ENCODE data around the gene MFN1.

Gene MFN1

DNA sequence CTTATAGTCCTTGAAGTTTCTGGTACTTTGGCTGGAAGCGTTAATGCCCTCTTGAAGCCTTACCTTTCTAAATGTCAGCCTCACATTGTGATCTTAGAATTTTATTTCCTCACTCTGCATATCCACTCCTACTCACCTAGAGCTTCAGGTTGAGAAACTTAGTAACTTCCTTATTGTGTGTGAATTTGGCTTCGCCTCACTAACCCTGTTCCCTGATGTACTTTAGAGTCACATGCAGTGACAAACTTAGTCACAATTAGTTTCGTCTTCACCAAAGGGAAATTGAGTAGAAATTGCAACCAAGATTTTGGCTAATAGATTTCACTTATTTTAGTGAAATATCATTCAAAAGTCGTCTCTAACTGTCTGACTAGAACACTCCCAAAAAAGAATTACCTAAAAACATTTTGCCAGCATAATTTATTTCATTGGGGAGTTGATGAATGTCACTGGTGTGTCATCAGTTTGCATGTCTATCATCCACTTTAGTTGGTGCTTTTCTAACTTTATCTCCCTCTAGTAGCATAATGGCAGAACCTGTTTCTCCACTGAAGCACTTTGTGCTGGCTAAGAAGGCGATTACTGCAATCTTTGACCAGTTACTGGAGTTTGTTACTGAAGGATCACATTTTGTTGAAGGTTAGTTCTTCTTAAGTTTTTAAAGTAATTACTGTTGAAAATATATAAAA lies 960 bp downstream of the MFN1 start:
- H3K9ac ChIP-seq (ENCODE audit: low read length): peak overlapping the region; percentile 70
- H3K9me2 ChIP-seq (replicated peaks; ENCODE audit: insufficient read depth, low read length): no peaks in the 10 kb centered on the region
- no peaks in the 10 kb centered on the region for H3K9me3 ChIP-seq (ENCODE audit: insufficient read depth, low read length)
- peak overlapping the region; percentile 74 for H3K4me3 ChIP-seq (ENCODE audit: insufficient read depth, low read length, poor library complexity, severe bottlenecking)
- peak overlapping the region; percentile 78 for H3K4me2 ChIP-seq (ENCODE audit: low read depth, low read length, poor library complexity, severe bottlenecking)
- peak overlapping the region; percentile 54 for H3K27ac ChIP-seq (ENCODE audit: low read depth, low read length)
- H3K79me2 ChIP-seq (ENCODE audit: insufficient read depth, low read length): peaks cover 26% of the 10 kb centered on the region
- no peaks in the 10 kb centered on the region for H4K20me1 ChIP-seq (ENCODE audit: low read depth, low read length)
- H3K27me3 ChIP-seq (ENCODE audit: low read length): no peaks in the 10 kb centered on the region
- H3F3A ChIP-seq (ENCODE audit: insufficient read depth): peaks cover 24% of the 10 kb centered on the region; the same call in 1 of the 2 replicates
- peaks cover 9% of the 10 kb centered on the region; the same call in 1 of the 2 replicates for H3K36me3 ChIP-seq (ENCODE audit: low read length)
- no peak for TF ChIP-seq EZH2phosphoT487 (conservative IDR thresholded peaks at IDR 0.05; ENCODE audit: low read length)
- TF ChIP-seq, protein P1, sequence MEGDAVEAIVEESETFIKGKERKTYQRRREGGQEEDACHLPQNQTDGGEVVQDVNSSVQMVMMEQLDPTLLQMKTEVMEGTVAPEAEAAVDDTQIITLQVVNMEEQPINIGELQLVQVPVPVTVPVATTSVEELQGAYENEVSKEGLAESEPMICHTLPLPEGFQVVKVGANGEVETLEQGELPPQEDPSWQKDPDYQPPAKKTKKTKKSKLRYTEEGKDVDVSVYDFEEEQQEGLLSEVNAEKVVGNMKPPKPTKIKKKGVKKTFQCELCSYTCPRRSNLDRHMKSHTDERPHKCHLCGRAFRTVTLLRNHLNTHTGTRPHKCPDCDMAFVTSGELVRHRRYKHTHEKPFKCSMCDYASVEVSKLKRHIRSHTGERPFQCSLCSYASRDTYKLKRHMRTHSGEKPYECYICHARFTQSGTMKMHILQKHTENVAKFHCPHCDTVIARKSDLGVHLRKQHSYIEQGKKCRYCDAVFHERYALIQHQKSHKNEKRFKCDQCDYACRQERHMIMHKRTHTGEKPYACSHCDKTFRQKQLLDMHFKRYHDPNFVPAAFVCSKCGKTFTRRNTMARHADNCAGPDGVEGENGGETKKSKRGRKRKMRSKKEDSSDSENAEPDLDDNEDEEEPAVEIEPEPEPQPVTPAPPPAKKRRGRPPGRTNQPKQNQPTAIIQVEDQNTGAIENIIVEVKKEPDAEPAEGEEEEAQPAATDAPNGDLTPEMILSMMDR (IDR thresholded peaks at IDR 0.05; ENCODE audit: insufficient read depth, low read length, poor library complexity, severe bottlenecking): no peak
- peak overlapping the region; percentile 69 for H2AFZ ChIP-seq (ENCODE audit: low read depth, low read length, severe bottlenecking)

DNA sequence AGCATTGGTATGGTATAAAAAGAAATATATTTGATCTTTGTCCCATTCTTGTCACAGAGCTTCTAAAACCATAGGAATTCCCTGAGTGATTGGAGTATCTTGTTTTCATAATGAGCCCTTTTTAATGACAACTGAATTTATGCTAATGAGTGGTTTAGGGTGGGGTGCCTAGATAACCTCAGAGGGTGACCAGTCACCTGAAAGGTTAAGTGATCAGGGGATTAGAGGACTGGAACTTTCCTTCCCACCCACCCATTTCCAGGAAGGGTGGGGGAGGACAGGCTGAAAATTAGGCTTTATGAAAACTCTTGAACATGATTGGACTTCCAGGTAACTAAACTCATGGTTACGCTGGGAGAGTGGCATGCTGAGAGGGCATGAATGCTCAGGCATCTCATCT lies 8.5 kb downstream of the MFN1 start:
- no peak overlapping the region for H3K9ac ChIP-seq (ENCODE audit: low read length)
- peaks cover 2% of the 10 kb centered on the region; the same call in 1 of the 2 replicates for H3K79me2 ChIP-seq (ENCODE audit: insufficient read depth, low read length)
- H3K9me2 ChIP-seq (replicated peaks; ENCODE audit: insufficient read depth, low read length): no peaks in the 10 kb centered on the region
- no peaks in the 10 kb centered on the region for H3K27me3 ChIP-seq (ENCODE audit: low read length)
- H3K27ac ChIP-seq (ENCODE audit: low read depth, low read length): no peak overlapping the region
- H2AFZ ChIP-seq (ENCODE audit: low read depth, low read length, severe bottlenecking): no peak overlapping the region
- no peaks in the 10 kb centered on the region for H3F3A ChIP-seq (ENCODE audit: insufficient read depth)
- peaks cover 24% of the 10 kb centered on the region for H3K36me3 ChIP-seq (ENCODE audit: low read length)
- no peak overlapping the region for H3K4me3 ChIP-seq (ENCODE audit: insufficient read depth, low read length, poor library complexity, severe bottlenecking)
- H3K9me3 ChIP-seq (ENCODE audit: insufficient read depth, low read length): no peaks in the 10 kb centered on the region
- H3K4me2 ChIP-seq (ENCODE audit: low read depth, low read length, poor library complexity, severe bottlenecking): no peak overlapping the region
- H4K20me1 ChIP-seq (ENCODE audit: low read depth, low read length): no peaks in the 10 kb centered on the region
- TF ChIP-seq, protein P1 (IDR thresholded peaks at IDR 0.05; ENCODE audit: insufficient read depth, low read length, poor library complexity, severe bottlenecking): no peak
- TF ChIP-seq EZH2phosphoT487 (conservative IDR thresholded peaks at IDR 0.05; ENCODE audit: low read length): no peak

DNA sequence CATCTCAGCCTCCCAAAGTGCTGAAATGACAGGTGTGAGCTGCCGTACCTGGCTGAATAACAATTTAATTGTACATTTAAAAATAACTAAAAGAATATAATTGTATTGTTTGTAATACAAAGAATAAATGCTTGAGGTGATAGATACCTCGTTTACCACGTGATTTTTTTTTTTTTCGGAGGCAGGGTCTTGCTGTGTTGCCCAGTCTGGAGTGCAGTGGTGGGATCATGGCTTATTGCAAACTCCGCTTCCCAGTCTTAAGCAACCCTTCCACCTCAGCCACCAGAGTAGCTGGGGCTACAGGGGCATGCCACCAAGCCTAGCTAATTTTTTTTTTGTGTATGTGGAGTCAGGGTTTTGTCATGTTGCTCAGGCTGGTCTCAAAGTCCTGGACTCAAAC lies 15.8 kb downstream of the MFN1 start:
- no peak overlapping the region for H3K4me2 ChIP-seq (ENCODE audit: low read depth, low read length, poor library complexity, severe bottlenecking)
- no peaks in the 10 kb centered on the region for H3K79me2 ChIP-seq (ENCODE audit: insufficient read depth, low read length)
- no peaks in the 10 kb centered on the region for H3K9me3 ChIP-seq (ENCODE audit: insufficient read depth, low read length)
- TF ChIP-seq, protein P1 (IDR thresholded peaks at IDR 0.05; ENCODE audit: insufficient read depth, low read length, poor library complexity, severe bottlenecking): no peak
- no peak for TF ChIP-seq EZH2phosphoT487 (conservative IDR thresholded peaks at IDR 0.05; ENCODE audit: low read length)
- no peaks in the 10 kb centered on the region for H3F3A ChIP-seq (ENCODE audit: insufficient read depth)
- H3K27me3 ChIP-seq (ENCODE audit: low read length): no peaks in the 10 kb centered on the region
- H4K20me1 ChIP-seq (ENCODE audit: low read depth, low read length): no peaks in the 10 kb centered on the region
- H2AFZ ChIP-seq (ENCODE audit: low read depth, low read length, severe bottlenecking): no peak overlapping the region
- no peaks in the 10 kb centered on the region for H3K9me2 ChIP-seq (replicated peaks; ENCODE audit: insufficient read depth, low read length)
- H3K36me3 ChIP-seq (ENCODE audit: low read length): peaks cover 31% of the 10 kb centered on the region
- no peak overlapping the region for H3K4me3 ChIP-seq (ENCODE audit: insufficient read depth, low read length, poor library complexity, severe bottlenecking)
- H3K27ac ChIP-seq (ENCODE audit: low read depth, low read length): no peak overlapping the region
- no peak overlapping the region for H3K9ac ChIP-seq (ENCODE audit: low read length)
